GDM1 (cell line): ENCODE results near the gene TLE5.
"Not testable (repeated sequence)": the region's sequence is repeated elsewhere in the genome, so short reads cannot be mapped to it uniquely, and the experiment has no call there.

Experiments
- DNase-seq: peaks from one replicate; lab custom pipeline; 2025; lab: John Stamatoyannopoulos, UW

Gene TLE5

GRCh38 chr19:3096267-3096901 is 34.1 kb upstream of the TLE5 start:
- DNase-seq = no peak

- DNase-seq = no peak
Observed at GRCh38 chr19:3095441-3096191, 33.3 kb upstream of the TLE5 start.

- no peak for DNase-seq
Observed at GRCh38 chr19:3094601-3095440, 32.5 kb upstream of the TLE5 start.

- not testable (repeated sequence) for DNase-seq
Observed at GRCh38 chr19:3089299-3089855, 27.1 kb upstream of the TLE5 start.

GRCh38 chr19:3087769-3088168 is 25.5 kb upstream of the TLE5 start:
- no peak for DNase-seq

GRCh38 chr19:3084943-3085342 is 22.6 kb upstream of the TLE5 start:
- DNase-seq = no peak

- no peak for DNase-seq
Observed at GRCh38 chr19:3083964-3084363, 21.7 kb upstream of the TLE5 start.

- DNase-seq = no peak
Observed at GRCh38 chr19:3082331-3082730, 20.0 kb upstream of the TLE5 start.

GRCh38 chr19:3080286-3080685 is 18.0 kb upstream of the TLE5 start:
- DNase-seq = no peak

GRCh38 chr19:3079578-3079977 is 17.3 kb upstream of the TLE5 start:
- DNase-seq = no peak

- peak; percentile 26 for DNase-seq
Observed at GRCh38 chr19:3075605-3076431, 13.5 kb upstream of the TLE5 start.

- no peak for DNase-seq
Observed at GRCh38 chr19:3073931-3074595, 11.8 kb upstream of the TLE5 start.

GRCh38 chr19:3073159-3073563 is 10.9 kb upstream of the TLE5 start:
- no peak for DNase-seq

- no peak for DNase-seq
Observed at GRCh38 chr19:3071768-3072167, 9.5 kb upstream of the TLE5 start.

GRCh38 chr19:3068071-3068470 is 5.8 kb upstream of the TLE5 start:
- DNase-seq = no peak

GRCh38 chr19:3067563-3067962 is 5.3 kb upstream of the TLE5 start:
- no peak for DNase-seq

- no peak for DNase-seq
Observed at GRCh38 chr19:3066482-3067049, 4.3 kb upstream of the TLE5 start.

GRCh38 chr19:3065675-3066357 is 3.5 kb upstream of the TLE5 start:
- no peak for DNase-seq

- no peak for DNase-seq
Observed at GRCh38 chr19:3064011-3064330, 1.7 kb upstream of the TLE5 start.
